ELR (cell line): ENCODE measurements around the gene DNAH1.

Experiments
- DNase-seq: peaks from one replicate; pipeline ENCODE4 v3.0.0-alpha.2; 2015; ENCODE audit warnings: low read depth

Gene DNAH1

GRCh38 chr3:52404391-52404790 lies 88.3 kb downstream of the DNAH1 start:
- no peak for DNase-seq

GRCh38 chr3:52405066-52405465 lies 88.9 kb downstream of the DNAH1 start:
- no peak for DNase-seq

- no peak for DNase-seq
These were observed 89.5 kb downstream of the DNAH1 start for GRCh38 chr3:52405601-52406110.

- DNase-seq: no peak
These were observed 90.1 kb downstream of the DNAH1 start for GRCh38 chr3:52406231-52406661.

GRCh38 chr3:52406791-52407510 lies 90.8 kb downstream of the DNAH1 start:
- DNase-seq: no peak

- DNase-seq: no peak
These were observed 91.7 kb downstream of the DNAH1 start for GRCh38 chr3:52407779-52408178.

GRCh38 chr3:52408466-52408865 lies 92.3 kb downstream of the DNAH1 start:
- no peak for DNase-seq

- DNase-seq: no peak
These were observed 99.7 kb downstream of the DNAH1 start for GRCh38 chr3:52415800-52416199.

GRCh38 chr3:52420388-52420787 lies 104.3 kb downstream of the DNAH1 start:
- no peak for DNase-seq

GRCh38 chr3:52422669-52423068 lies 106.5 kb downstream of the DNAH1 start:
- no peak for DNase-seq

GRCh38 chr3:52423173-52423572 lies 107.1 kb downstream of the DNAH1 start:
- DNase-seq: no peak

- DNase-seq: peak; percentile 76
These were observed 112.3 kb downstream of the DNAH1 start for GRCh38 chr3:52428151-52429005.

- no peak for DNase-seq
These were observed 112.9 kb downstream of the DNAH1 start for GRCh38 chr3:52429031-52429430.

- DNase-seq: peak; percentile 30
These were observed 113.8 kb downstream of the DNAH1 start for GRCh38 chr3:52429779-52430415.

- DNase-seq: no peak
These were observed 114.3 kb downstream of the DNAH1 start for GRCh38 chr3:52430416-52430810.

- DNase-seq: no peak
These were observed 115.5 kb downstream of the DNAH1 start for GRCh38 chr3:52431459-52432223.

GRCh38 chr3:52432225-52432624 lies 116.1 kb downstream of the DNAH1 start:
- no peak for DNase-seq

GRCh38 chr3:52432691-52433141 lies 116.6 kb downstream of the DNAH1 start:
- DNase-seq: no peak

- DNase-seq: no peak
These were observed 117.3 kb downstream of the DNAH1 start for GRCh38 chr3:52433328-52433995.

- DNase-seq: no peak
These were observed 117.9 kb downstream of the DNAH1 start for GRCh38 chr3:52433996-52434479.
